GM19397 (cell line): ENCODE data around the gene SPRY4.
"Not testable (repeated sequence)": the region's sequence is repeated elsewhere in the genome, so short reads cannot be mapped to it uniquely, and the experiment has no call there.

Source experiments
- ATAC-seq: cut with Tn5 transposase; IDR thresholded peaks from one replicate; pipeline ENCODE4 v1.9.1; 2021; ENCODE audit warnings: mild to moderate bottlenecking, moderate library complexity; ENCODE audit not compliant: unreplicated experiment

Gene SPRY4

GRCh38 chr5:142316051-142316450 lies 8.8 kb downstream of the SPRY4 start:
- ATAC-seq: no peak

- ATAC-seq: no peak
Measured at GRCh38 chr5:142315096-142315900, 9.5 kb downstream of the SPRY4 start.

- ATAC-seq: no peak
Measured at GRCh38 chr5:142314606-142315005, 10.2 kb downstream of the SPRY4 start.

GRCh38 chr5:142314109-142314508 lies 10.7 kb downstream of the SPRY4 start:
- no peak for ATAC-seq

- no peak for ATAC-seq
Measured at GRCh38 chr5:142313682-142314081, 11.1 kb downstream of the SPRY4 start.

GRCh38 chr5:142313275-142313674 lies 11.5 kb downstream of the SPRY4 start:
- ATAC-seq: no peak

- ATAC-seq: no peak
Measured at GRCh38 chr5:142312399-142312798, 12.4 kb downstream of the SPRY4 start.

GRCh38 chr5:142311725-142312124 lies 13.1 kb downstream of the SPRY4 start:
- ATAC-seq: no peak

GRCh38 chr5:142310803-142311202 lies 14.0 kb downstream of the SPRY4 start:
- ATAC-seq: no peak

- ATAC-seq: no peak
Measured at GRCh38 chr5:142309747-142310318, 15.0 kb downstream of the SPRY4 start.

- no peak for ATAC-seq
Measured at GRCh38 chr5:142308358-142308757, 16.5 kb downstream of the SPRY4 start.

- no peak for ATAC-seq
Measured at GRCh38 chr5:142307146-142307890, 17.5 kb downstream of the SPRY4 start.

- ATAC-seq: no peak
Measured at GRCh38 chr5:142306077-142306502, 18.7 kb downstream of the SPRY4 start.

GRCh38 chr5:142305211-142305610 lies 19.6 kb downstream of the SPRY4 start:
- ATAC-seq: no peak

- ATAC-seq: no peak
Measured at GRCh38 chr5:142304013-142304701, 20.7 kb downstream of the SPRY4 start.

GRCh38 chr5:142303565-142303964 lies 21.3 kb downstream of the SPRY4 start:
- ATAC-seq: no peak

- ATAC-seq: no peak
Measured at GRCh38 chr5:142301540-142301939, 23.3 kb downstream of the SPRY4 start.

GRCh38 chr5:142300677-142301076 lies 24.1 kb downstream of the SPRY4 start:
- no peak for ATAC-seq

- ATAC-seq: no peak
Measured at GRCh38 chr5:142298789-142299188, 26.0 kb downstream of the SPRY4 start.

GRCh38 chr5:142297786-142298185 lies 27.0 kb downstream of the SPRY4 start:
- not testable (repeated sequence) for ATAC-seq

- no peak for ATAC-seq
Measured at GRCh38 chr5:142296914-142297417, 27.9 kb downstream of the SPRY4 start.
